Measurements from ENCODE around the gene KCTD10. TPM values are rescaled to one million over a fixed set of nuclear protein-coding genes. Genes with fewer than 3 reads are reported as not detected.

Gene KCTD10
- total RNA-seq, 4 donors from 2014 or later: 38.2 to 88.4 (median 63.6) TPM

DNA sequence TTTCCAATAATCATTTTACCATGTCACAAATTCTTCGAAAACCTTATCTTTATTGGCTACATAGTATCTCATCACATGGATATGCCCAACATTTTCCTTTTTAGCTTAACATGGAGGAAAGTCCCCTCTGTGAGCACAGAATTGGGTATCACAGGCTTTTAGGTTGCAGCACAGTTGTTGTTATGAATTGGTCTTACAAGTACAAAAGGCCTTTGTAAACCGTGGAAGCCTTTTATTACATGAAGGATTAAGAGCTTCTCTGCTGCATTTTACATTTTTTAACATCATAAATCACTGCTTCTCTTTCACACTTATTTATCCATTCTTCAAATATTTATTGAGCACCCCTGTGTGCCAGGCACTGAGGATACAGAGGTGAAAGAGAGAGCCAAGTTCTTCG lies 26.5 kb upstream of the KCTD10 start:
- no peaks in the 10 kb centered on the region for H3K27me3 ChIP-seq
- no peaks in the 10 kb centered on the region for H3K9me3 ChIP-seq
- H3K36me3 ChIP-seq: no peaks in the 10 kb centered on the region
- no peak for DNase-seq
- no peak overlapping the region for H3K4me3 ChIP-seq
- TF ChIP-seq, protein P1, sequence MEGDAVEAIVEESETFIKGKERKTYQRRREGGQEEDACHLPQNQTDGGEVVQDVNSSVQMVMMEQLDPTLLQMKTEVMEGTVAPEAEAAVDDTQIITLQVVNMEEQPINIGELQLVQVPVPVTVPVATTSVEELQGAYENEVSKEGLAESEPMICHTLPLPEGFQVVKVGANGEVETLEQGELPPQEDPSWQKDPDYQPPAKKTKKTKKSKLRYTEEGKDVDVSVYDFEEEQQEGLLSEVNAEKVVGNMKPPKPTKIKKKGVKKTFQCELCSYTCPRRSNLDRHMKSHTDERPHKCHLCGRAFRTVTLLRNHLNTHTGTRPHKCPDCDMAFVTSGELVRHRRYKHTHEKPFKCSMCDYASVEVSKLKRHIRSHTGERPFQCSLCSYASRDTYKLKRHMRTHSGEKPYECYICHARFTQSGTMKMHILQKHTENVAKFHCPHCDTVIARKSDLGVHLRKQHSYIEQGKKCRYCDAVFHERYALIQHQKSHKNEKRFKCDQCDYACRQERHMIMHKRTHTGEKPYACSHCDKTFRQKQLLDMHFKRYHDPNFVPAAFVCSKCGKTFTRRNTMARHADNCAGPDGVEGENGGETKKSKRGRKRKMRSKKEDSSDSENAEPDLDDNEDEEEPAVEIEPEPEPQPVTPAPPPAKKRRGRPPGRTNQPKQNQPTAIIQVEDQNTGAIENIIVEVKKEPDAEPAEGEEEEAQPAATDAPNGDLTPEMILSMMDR (IDR thresholded peaks at IDR 0.05): no peak
- no peak for TF ChIP-seq POLR2A (IDR thresholded peaks at IDR 0.05)
- H3K4me1 ChIP-seq: no peaks in the 10 kb centered on the region
- H3K27ac ChIP-seq: no peak overlapping the region
- intact Hi-C loops (cut with DNase I; ENCODE audit: low total_unique reads): no loop called here

DNA sequence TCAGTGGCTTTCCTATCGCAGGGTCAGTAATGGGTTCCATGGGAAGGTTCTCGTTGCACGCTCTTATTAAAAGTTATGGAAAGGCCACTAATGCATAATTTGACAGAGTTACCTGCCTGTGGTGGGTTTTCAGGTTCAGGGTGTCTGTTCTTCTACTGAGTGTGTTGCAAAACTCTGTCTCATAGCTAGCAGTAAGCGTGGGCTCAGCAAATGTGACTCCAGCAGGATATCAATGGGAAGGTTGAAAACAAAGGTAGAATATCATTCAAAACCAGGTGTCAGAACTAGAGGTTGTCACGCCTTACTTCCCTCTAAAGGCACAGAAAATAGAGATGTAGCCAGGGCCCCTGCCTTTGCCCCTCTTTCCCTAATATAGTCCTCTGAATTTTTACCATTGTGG lies 25.2 kb upstream of the KCTD10 start:
- Histone ChIP-seq H3K4me1 (no peaks in the 10 kb centered on the region), H3K27ac (no peak overlapping the region), H3K36me3 (no peaks in the 10 kb centered on the region), H3K27me3 (no peaks in the 10 kb centered on the region), H3K4me3 (no peak overlapping the region), H3K9me3 (no peaks in the 10 kb centered on the region)
- TF ChIP-seq, protein P1 (IDR thresholded peaks at IDR 0.05): no peak
- TF ChIP-seq POLR2A (IDR thresholded peaks at IDR 0.05): no peak
- DNase-seq: no peak
- intact Hi-C loops (cut with DNase I; ENCODE audit: low total_unique reads): no loop called here

DNA sequence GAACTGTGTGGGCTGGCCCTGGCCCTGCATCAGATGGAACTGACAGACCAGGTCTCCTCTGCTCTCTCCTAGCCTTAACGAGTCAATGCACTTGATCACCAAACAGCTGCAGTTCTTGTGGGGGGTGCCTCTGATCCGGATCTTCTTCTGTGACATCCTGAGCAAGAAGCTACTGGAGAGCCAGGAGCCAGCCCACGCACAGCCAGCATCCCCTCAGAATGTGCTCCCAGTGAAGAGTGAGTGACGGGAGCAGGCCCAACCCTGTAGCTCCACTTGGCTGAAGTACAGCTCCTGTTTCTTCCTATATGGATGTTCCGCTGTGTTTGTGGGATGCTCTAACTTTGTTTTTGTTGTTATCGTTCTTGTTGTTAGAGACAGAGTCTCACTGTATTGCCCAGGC lies 24.2 kb upstream of the KCTD10 start:
- Histone ChIP-seq H3K27ac (no peak overlapping the region), H3K36me3 (no peaks in the 10 kb centered on the region), H3K27me3 (no peaks in the 10 kb centered on the region), H3K4me3 (no peak overlapping the region), H3K4me1 (no peaks in the 10 kb centered on the region), H3K9me3 (no peaks in the 10 kb centered on the region)
- intact Hi-C loops (cut with DNase I; ENCODE audit: low total_unique reads): no loop called here
- TF ChIP-seq POLR2A (IDR thresholded peaks at IDR 0.05): no peak
- TF ChIP-seq, protein P1 (IDR thresholded peaks at IDR 0.05): no peak
- DNase-seq: no peak

DNA sequence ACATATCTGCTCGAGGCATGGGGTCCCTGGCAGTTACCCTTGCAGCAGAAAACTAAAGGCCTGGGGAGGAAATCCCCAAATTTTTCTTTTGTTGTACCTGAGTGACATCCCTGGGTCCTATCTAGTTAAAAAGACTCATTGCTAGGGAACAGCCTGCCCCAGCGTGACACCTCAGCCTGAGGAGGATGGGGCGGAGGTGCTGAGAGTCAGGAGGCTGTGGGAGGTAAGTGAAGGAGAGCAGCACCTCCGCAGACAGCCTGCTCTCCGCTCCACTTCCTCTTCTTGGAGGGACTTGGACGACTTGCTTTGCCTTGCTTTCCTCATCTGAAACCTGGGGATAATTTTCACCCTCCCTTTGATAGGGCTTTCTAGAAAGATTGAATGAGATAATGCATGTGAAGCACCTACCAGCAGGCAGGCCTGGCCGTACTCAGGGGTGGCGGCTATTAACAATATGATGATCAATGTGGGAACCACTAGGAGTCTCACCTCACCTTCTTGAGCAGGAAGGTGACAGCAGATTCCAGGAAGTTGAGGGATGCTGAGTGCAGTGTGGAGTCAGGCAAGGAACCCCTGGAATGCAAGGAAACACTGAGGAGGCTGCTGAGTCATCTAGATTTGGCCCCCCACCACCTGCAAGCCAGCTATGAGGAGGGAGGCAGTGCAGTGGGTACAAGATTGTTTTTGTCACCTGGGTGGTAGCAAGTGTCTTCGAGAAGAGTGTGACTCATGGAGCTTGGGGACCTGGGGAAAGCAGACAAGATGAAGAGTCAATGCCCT lies 23.5 kb upstream of the KCTD10 start:
- intact Hi-C loops (cut with DNase I; ENCODE audit: low total_unique reads): no loop called here
- no peak for DNase-seq
- no peaks in the 10 kb centered on the region for H3K9me3 ChIP-seq
- H3K4me1 ChIP-seq: no peaks in the 10 kb centered on the region
- TF ChIP-seq POLR2A (IDR thresholded peaks at IDR 0.05): no peak
- no peaks in the 10 kb centered on the region for H3K27me3 ChIP-seq
- H3K36me3 ChIP-seq: no peaks in the 10 kb centered on the region
- no peak overlapping the region for H3K27ac ChIP-seq
- H3K4me3 ChIP-seq: no peak overlapping the region

DNA sequence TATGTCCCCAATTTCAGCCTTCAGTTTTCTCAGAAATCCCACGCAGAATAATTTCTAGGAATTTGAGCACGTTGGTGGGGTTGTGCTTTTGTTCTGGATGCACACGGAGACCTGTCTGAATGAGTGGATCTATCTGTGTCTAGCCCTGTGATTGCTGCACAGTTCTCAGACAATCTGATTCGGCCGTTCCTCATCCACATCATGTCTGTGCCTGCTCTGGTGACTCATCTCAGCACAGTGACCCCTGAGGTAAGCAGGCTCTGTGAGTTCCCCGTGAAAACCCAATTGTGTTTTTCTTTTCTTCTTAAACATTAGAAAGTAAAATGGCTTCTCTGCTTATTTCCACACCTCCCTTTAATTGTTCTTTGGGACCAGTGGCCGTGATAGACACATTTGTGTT lies 20.6 kb upstream of the KCTD10 start:
- Histone ChIP-seq H3K27me3 (no peaks in the 10 kb centered on the region), H3K27ac (no peak overlapping the region), H3K36me3 (no peaks in the 10 kb centered on the region), H3K4me1 (no peaks in the 10 kb centered on the region), H3K4me3 (no peak overlapping the region), H3K9me3 (no peaks in the 10 kb centered on the region)
- no peak for DNase-seq
- TF ChIP-seq, protein P1 (IDR thresholded peaks at IDR 0.05): no peak
- TF ChIP-seq POLR2A (IDR thresholded peaks at IDR 0.05): no peak
- intact Hi-C loops (cut with DNase I; ENCODE audit: low total_unique reads): no loop called here

Data from uterus (tissue), 4 donors.